ENCODE measurements around the gene RAB33A.
A peak's percentile ranks its signal among the peaks of the same experiment; 100 is the strongest.

RAB33A gene

GRCh38 chrX:130163398-130163797, 8.4 kb upstream of the RAB33A start:
- no peak for TF ChIP-seq CTCF (IDR thresholded peaks at IDR 0.05; ENCODE audit: insufficient read depth, low read length)
- no peak for TF ChIP-seq SPI1 (IDR thresholded peaks at IDR 0.05; ENCODE audit: borderline replicate concordance, low read depth)
- no peak for TF ChIP-seq POLR2AphosphoS5 (IDR thresholded peaks at IDR 0.05; ENCODE audit: low read depth)
- TF ChIP-seq, protein P1, sequence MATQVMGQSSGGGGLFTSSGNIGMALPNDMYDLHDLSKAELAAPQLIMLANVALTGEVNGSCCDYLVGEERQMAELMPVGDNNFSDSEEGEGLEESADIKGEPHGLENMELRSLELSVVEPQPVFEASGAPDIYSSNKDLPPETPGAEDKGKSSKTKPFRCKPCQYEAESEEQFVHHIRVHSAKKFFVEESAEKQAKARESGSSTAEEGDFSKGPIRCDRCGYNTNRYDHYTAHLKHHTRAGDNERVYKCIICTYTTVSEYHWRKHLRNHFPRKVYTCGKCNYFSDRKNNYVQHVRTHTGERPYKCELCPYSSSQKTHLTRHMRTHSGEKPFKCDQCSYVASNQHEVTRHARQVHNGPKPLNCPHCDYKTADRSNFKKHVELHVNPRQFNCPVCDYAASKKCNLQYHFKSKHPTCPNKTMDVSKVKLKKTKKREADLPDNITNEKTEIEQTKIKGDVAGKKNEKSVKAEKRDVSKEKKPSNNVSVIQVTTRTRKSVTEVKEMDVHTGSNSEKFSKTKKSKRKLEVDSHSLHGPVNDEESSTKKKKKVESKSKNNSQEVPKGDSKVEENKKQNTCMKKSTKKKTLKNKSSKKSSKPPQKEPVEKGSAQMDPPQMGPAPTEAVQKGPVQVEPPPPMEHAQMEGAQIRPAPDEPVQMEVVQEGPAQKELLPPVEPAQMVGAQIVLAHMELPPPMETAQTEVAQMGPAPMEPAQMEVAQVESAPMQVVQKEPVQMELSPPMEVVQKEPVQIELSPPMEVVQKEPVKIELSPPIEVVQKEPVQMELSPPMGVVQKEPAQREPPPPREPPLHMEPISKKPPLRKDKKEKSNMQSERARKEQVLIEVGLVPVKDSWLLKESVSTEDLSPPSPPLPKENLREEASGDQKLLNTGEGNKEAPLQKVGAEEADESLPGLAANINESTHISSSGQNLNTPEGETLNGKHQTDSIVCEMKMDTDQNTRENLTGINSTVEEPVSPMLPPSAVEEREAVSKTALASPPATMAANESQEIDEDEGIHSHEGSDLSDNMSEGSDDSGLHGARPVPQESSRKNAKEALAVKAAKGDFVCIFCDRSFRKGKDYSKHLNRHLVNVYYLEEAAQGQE (IDR thresholded peaks at IDR 0.05; ENCODE audit: insufficient replicate concordance, low read depth) = no peak
- no peak for TF ChIP-seq GABPA (IDR thresholded peaks at IDR 0.05; ENCODE audit: low read depth)
- no peak for DNase-seq (ENCODE audit: low read depth in 1 of 2, low spot score in 1 of 2)
- Histone ChIP-seq H3K27me3 (ENCODE audit: insufficient read depth, poor library complexity, severe bottlenecking) (no peaks in the 10 kb centered on the region), H3K4me3 (replicated peaks; ENCODE audit: insufficient read depth, low read length) (no peak overlapping the region), H3K27ac (replicated peaks) (no peak overlapping the region)

DNA sequence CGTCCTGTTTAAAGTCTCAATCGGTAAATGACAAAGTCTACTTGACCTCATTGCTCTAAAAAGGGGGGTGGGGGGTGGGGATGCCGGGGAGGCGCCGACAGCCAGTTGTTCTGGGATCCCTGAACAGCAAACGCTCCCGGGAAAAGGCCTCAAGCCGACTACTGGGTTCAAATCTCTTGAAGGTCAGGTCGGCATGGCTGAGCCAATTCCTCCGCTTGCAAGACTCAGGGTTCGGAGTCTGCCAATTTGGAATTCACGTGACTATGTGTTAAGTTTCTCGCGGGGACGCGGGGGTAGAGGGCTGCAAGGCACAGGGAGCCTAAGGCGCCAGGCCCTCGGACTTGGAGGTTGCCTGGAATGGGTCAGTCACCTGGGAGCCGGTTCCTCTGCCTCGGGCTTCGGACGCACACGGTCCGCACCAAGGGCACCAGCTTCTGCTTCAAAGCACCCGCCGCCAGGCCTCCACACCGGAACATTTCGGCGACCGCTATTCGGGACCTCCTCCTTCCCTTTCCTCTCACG, 6.5 kb upstream of the RAB33A start:
- TF ChIP-seq SPI1 (IDR thresholded peaks at IDR 0.05; ENCODE audit: borderline replicate concordance, low read depth) (no peak; the same call in 1 of the 2 replicates), POLR2AphosphoS5 (IDR thresholded peaks at IDR 0.05; ENCODE audit: low read depth) (peak; percentile 55; the same call in 1 of the 2 replicates)
- DNase-seq (ENCODE audit: low read depth in 1 of 2, low spot score in 1 of 2) = no peak
- Histone ChIP-seq H3K27me3 (ENCODE audit: insufficient read depth, poor library complexity, severe bottlenecking) (no peaks in the 10 kb centered on the region), H3K27ac (replicated peaks) (peak overlapping the region; percentile 84), H3K4me3 (replicated peaks; ENCODE audit: insufficient read depth, low read length) (peak overlapping the region; percentile 60)

DNA sequence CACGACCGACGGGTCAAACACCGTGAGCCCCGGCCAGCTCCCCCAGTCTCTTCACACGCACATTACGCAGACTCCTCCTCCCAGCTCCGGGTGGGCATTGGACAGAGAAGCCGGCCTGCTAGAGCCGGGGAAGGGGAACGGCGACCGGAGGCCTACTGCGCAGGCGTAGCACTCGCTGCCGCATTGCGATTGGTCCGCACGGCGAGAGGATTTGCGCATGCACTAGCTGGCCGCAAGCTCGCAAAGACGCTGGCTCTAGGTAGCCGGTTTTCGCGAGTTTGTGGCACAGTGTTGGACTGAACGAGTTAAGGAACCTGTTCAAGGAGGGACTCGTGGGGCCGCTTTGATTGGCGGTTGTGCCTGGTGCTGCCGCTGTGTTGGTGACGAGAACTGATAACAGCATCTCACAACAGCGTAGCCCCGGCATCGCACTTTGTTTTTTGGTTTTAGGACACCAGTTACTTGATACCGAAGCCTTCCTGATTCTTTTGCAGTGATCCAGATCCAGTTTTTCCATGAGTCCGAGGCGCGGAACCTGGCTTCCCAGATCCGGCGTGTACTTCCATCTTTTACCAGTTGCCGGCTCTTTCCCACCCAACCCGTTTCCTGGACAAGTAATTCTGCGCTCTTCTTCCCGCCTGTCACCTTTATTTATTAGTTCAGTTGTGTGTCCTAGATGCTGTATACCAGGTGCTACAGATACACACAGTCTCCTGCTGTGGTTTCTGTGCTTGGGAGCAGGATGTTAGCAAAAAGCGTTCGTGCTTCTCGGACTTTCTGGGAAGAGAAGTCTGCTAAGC, 5.9 kb upstream of the RAB33A start, which contains the start of gene AIFM1:
AIFM1 (minus strand) TSS at position 139 of the 800 bp plus-strand sequence. CDS start 185 bp downstream, outside the sequence.
- Histone ChIP-seq H3K4me3 (replicated peaks; ENCODE audit: insufficient read depth, low read length) (peak within 1 kb of the TSS; percentile 60), H3K27ac (replicated peaks) (peak within 1 kb of the TSS; percentile 84), H3K27me3 (ENCODE audit: insufficient read depth, poor library complexity, severe bottlenecking) (no peaks in the 10 kb centered on the region)
- peak; percentile 93 to 95 for DNase-seq (ENCODE audit: low read depth in 1 of 2, low spot score in 1 of 2)
- peak; percentile 20; the same call in 1 of the 2 replicates for TF ChIP-seq SPI1 (IDR thresholded peaks at IDR 0.05; ENCODE audit: borderline replicate concordance, low read depth)
- TF ChIP-seq GABPA (IDR thresholded peaks at IDR 0.05; ENCODE audit: low read depth) = 0 out of 2 replicates have a peak, but pooled peaks have one; percentile 22
- TF ChIP-seq CTCF (IDR thresholded peaks at IDR 0.05; ENCODE audit: insufficient read depth, low read length) = no peak

GRCh38 chrX:130166503-130166777, 5.3 kb upstream of the RAB33A start:
- TF ChIP-seq SPI1 (IDR thresholded peaks at IDR 0.05; ENCODE audit: borderline replicate concordance, low read depth) (no peak), POLR2AphosphoS5 (IDR thresholded peaks at IDR 0.05; ENCODE audit: low read depth) (no peak), GABPA (IDR thresholded peaks at IDR 0.05; ENCODE audit: low read depth) (no peak), CTCF (IDR thresholded peaks at IDR 0.05; ENCODE audit: insufficient read depth, low read length) (no peak)
- TF ChIP-seq, protein P1 (IDR thresholded peaks at IDR 0.05; ENCODE audit: insufficient replicate concordance, low read depth) = no peak
- H3K27ac ChIP-seq (replicated peaks) = peak overlapping the region; percentile 84
- peak overlapping the region; percentile 60 for H3K4me3 ChIP-seq (replicated peaks; ENCODE audit: insufficient read depth, low read length)
- DNase-seq (ENCODE audit: low read depth in 1 of 2, low spot score in 1 of 2) = no peak
- no peaks in the 10 kb centered on the region for H3K27me3 ChIP-seq (ENCODE audit: insufficient read depth, poor library complexity, severe bottlenecking)

Data from HL-60 (cell line).